Esophagus (tissue), 2 donors: ENCODE measurements around the gene AGBL2. TPM values are rescaled to one million over a fixed set of nuclear protein-coding genes. Genes with fewer than 3 reads are reported as not detected.

Experiments
- H3K27ac ChIP-seq, 2 donors: one replicate each; pipeline ENCODE4 v1.5.1; 2013; ENCODE audit warnings: low read depth in 2 of 2, mild to moderate bottlenecking in 2 of 2, inconsistent platforms in 1 of 2, low read length in 1 of 2, moderate library complexity in 1 of 2
- H3K27me3 ChIP-seq, 2 donors: one replicate each; pipeline ENCODE4 v1.6.1; 2013; ENCODE audit warnings: low read length in 2 of 2, control low read depth in 1 of 2, mild to moderate bottlenecking in 1 of 2; ENCODE audit not compliant: insufficient read depth in 2 of 2, control insufficient read depth in 1 of 2
- H3K36me3 ChIP-seq, 2 donors: one replicate each; pipeline ENCODE4 v1.6.1; 2013; ENCODE audit warnings: low read length in 1 of 2; ENCODE audit not compliant: control insufficient read depth in 2 of 2, insufficient read depth in 2 of 2
- H3K4me1 ChIP-seq, 2 donors: one replicate each; pipeline ENCODE4 v1.6.1; 2013; ENCODE audit warnings: low read length in 1 of 2; ENCODE audit not compliant: control insufficient read depth in 2 of 2, insufficient read depth in 2 of 2
- H3K4me3 ChIP-seq, 2 donors: one replicate each; pipeline ENCODE4 v1.5.1; 2013; ENCODE audit warnings: low read length in 2 of 2, mild to moderate bottlenecking in 2 of 2, low read depth in 1 of 2, moderate library complexity in 1 of 2
- H3K9me3 ChIP-seq, 2 donors: one replicate each; pipeline ENCODE4 v1.6.1; 2013; ENCODE audit warnings: mild to moderate bottlenecking in 2 of 2, low read depth in 1 of 2, low read length in 1 of 2, moderate library complexity in 1 of 2; ENCODE audit not compliant: control insufficient read depth in 2 of 2, insufficient read depth in 1 of 2
- WGBS, 2 donors: extraction: QIAGEN DNeasy Blood & Tissue Kit; methylation state at CpG; one replicate each; pipeline ENCODE4 v1.1.7; 2013; 5-methylcytosine and 5-hydroxymethylcytosine counted together
- polyA plus RNA-seq, 2 donors: library from polyadenylated mRNA; stranded (reverse); fragments of 200-250 nt; gene quantifications; one replicate each; pipeline ENCODE4 v1.2.3, GENCODE V29; 2013
- donor health status: healthy with polysubstance abuse.
- donor health status: Bipolar disorder and iron deficiency.

The AGBL2 gene
- polyA plus RNA-seq, 2 donors = 0.69 to 1.7 TPM

DNA sequence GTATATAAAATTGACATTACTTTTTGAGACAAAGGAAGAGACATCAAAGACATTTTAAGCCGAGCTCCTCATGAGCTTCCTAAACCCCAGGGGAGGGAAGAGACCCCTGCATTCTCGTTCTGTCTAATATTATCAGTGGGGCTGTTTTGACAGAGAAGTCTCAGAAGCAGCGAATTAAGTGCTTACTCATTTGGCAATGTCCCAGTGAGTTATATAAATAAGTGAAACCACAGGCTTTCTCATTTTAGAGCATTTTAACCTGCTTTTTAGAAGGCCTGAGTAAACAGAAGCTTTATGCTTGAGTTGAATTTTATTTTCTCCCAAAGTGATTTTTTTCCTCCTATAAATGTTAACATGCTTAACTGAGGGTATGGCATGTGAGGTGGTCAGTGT lies 97.8 kb downstream of the AGBL2 start:
- H3K27me3 ChIP-seq = no peaks in the 10 kb centered on the region
- no peak overlapping the region for H3K27ac ChIP-seq
- no peak overlapping the region for H3K4me3 ChIP-seq
- H3K36me3 ChIP-seq = peaks cover 7 to 11% of the 10 kb centered on the region in 2 donors
- H3K4me1 ChIP-seq = no peaks in the 10 kb centered on the region
- WGBS, 2 donors = 37 to 39% methylated on average over 3 of the region's 3 CpGs
- H3K9me3 ChIP-seq = no peaks in the 10 kb centered on the region

DNA sequence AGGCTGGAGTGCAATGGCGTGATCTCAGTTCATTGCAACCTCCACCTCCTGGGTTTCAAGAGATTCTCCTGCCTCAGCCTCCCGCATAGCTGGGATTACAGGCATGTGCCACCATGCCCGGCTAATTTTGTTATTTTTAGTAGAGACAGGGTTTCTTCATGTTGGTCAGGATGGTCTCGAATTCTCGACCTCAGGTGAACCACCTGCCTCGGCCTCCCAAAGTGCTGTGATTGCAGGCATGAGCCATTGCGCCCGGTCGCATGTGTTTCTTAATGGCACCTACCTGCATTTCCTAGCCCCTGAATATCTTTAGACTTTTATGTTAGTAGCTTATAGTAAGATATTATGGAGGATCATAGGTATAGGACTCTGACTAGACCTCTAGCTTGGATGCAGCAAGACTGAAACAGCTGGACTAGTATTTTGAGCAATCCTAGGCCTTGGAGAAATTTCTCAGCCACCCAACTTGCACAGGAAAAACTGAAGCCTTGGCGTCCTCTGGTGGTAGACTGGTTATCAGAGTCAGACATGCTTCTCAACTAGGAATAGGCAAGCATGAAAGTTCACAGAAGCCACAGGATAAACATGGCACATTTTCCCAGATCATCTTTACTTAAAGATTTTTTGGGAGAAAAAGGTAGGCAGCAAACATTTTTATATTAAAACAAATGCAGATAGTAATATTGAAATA lies 98.3 kb downstream of the AGBL2 start:
- H3K9me3 ChIP-seq = no peaks in the 10 kb centered on the region
- H3K27ac ChIP-seq = no peak overlapping the region
- 89 to 90% methylated on average over 10 of the region's 10 CpGs for WGBS, 2 donors
- H3K27me3 ChIP-seq = no peaks in the 10 kb centered on the region
- H3K4me1 ChIP-seq = no peaks in the 10 kb centered on the region
- H3K4me3 ChIP-seq = no peak overlapping the region
- H3K36me3 ChIP-seq = peaks cover 5 to 11% of the 10 kb centered on the region in 2 donors

DNA sequence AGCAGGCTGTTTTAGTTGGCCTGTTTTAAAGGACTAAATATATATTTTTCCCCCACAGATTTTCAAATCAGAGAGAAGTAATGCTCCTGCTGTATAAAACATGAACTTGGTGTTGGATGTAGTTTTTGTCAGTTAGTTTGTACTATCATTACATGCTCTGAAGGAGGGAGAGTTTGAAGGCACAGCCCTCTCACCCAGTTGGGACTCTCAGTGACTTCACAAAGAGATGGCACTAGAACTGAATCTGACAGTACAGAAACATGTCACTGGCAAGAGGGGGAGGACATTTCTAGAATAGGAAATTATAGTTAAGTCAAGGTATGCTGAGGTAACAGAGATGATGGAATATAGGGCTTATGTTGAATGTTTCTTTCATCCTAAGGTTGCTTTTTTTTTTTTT lies 99.9 kb downstream of the AGBL2 start:
- Histone ChIP-seq H3K4me1 (no peaks in the 10 kb centered on the region), H3K27me3 (no peaks in the 10 kb centered on the region), H3K36me3 (peaks cover 1 to 5% of the 10 kb centered on the region in 2 donors), H3K4me3 (no peak overlapping the region), H3K9me3 (no peaks in the 10 kb centered on the region), H3K27ac (no peak overlapping the region)

DNA sequence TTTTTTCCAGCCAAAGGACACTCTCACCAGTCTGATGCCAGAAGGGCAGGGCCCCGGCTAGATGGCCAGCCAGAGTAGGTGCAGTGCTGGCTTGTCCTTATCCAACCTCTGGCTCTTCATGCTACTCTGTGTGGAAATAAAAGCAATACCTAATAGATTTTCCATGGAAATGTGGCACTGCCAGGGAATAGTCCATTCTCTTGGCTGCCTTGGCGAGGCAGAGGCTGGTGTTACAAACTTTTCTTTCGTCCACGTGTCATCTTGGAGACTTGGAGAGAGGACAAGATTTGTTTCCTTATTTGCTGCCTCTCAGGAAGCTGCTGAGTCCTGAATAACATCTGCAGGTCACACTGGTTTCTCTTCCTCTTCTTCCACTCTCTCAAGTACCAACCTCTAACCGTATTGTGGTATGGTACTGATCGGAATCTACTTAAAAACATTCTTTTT lies 103.8 kb downstream of the AGBL2 start:
- H3K4me3 ChIP-seq = no peak overlapping the region
- H3K9me3 ChIP-seq = no peaks in the 10 kb centered on the region
- H3K27ac ChIP-seq = no peak overlapping the region
- 76 to 78% methylated on average over 6 of the region's 6 CpGs for WGBS, 2 donors
- H3K27me3 ChIP-seq = no peaks in the 10 kb centered on the region
- no peaks in the 10 kb centered on the region for H3K4me1 ChIP-seq
- no peaks in the 10 kb centered on the region for H3K36me3 ChIP-seq

DNA sequence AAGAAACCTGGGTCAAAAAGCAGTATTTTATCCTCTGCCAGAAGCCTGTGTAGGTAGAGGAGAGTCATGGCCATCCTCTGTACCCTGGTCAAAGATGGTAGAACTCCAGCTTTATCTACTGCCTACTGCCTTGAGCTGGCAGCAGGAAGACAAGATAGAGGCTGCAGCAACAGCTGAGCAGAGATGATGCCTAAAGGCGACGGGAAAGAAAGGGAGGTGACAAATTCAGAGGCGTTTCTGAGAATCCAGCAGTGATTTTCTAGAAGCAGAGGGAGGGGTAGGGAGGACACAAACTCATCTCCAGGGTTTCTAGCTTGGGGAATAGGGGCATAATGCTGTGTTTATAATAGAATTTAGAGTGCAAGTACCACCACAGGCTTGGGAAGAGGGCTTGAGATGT lies 105.5 kb downstream of the AGBL2 start:
- Histone ChIP-seq H3K27ac (no peak overlapping the region), H3K36me3 (no peaks in the 10 kb centered on the region)
- WGBS, 2 donors = 69 to 72% methylated on average over 3 of the region's 3 CpGs

More for the DNA sequence above, 105.5 kb downstream of the AGBL2 start:
- Histone ChIP-seq H3K4me1 (no peaks in the 10 kb centered on the region), H3K27me3 (no peaks in the 10 kb centered on the region), H3K9me3 (no peaks in the 10 kb centered on the region), H3K4me3 (no peak overlapping the region)

Other genes starting within 250 kb of the AGBL2 start
- gene CELF1, start 162.2 kb downstream of the AGBL2 start, polyA plus RNA-seq = 10 to 100 TPM; 18.7 to 24.7 TPM
- gene PTPMT1, start 149.8 kb downstream of the AGBL2 start, polyA plus RNA-seq = 10 to 100 TPM; 38.2 to 50.7 TPM
- 10 to 100 TPM in 1 of 2 donors, 1 to 10 TPM in 1; 3.6 to 10.2 TPM for gene KBTBD4, start 136.4 kb downstream of the AGBL2 start, polyA plus RNA-seq
- 100 to 1,000 TPM; 126 to 151 TPM for gene NDUFS3, start 136.3 kb downstream of the AGBL2 start, polyA plus RNA-seq
- gene FAM180B, start 128.7 kb downstream of the AGBL2 start, polyA plus RNA-seq = under 1 TPM in 1 of 2 donors, not detected in 1; 0.02 TPM
- gene C1QTNF4, start 121.0 kb downstream of the AGBL2 start, polyA plus RNA-seq = under 1 TPM; 0.28 to 0.47 TPM
- 10 to 100 TPM; 30.5 to 85.7 TPM for gene MTCH2, start 72.8 kb downstream of the AGBL2 start, polyA plus RNA-seq
- 10 to 100 TPM; 35.3 to 41.2 TPM for gene FNBP4, start 52.0 kb upstream of the AGBL2 start, polyA plus RNA-seq
- gene NUP160, start 133.0 kb upstream of the AGBL2 start, polyA plus RNA-seq = 10 to 100 TPM; 10.4 to 10.9 TPM